Measurements from ENCODE around the gene TIMD4.
"Not testable (repeated sequence)": the region's sequence is repeated elsewhere in the genome, so short reads cannot be mapped to it uniquely, and the experiment has no call there.

The TIMD4 gene

GRCh38 chr5:156963125-156963524 is at the start of gene TIMD4:
TIMD4 (minus strand) TSS chr5:156963226; CDS start chr5:156963198, 28 bp downstream.
- DNase-seq = no peak

GRCh38 chr5:157006262-157006661 is 43.2 kb upstream of the TIMD4 start:
- no peak for DNase-seq

- no peak for DNase-seq
These were observed 42.0 kb upstream of the TIMD4 start for GRCh38 chr5:157004893-157005551.

- no peak for DNase-seq
These were observed 28.7 kb upstream of the TIMD4 start for GRCh38 chr5:156991714-156992113.

- no peak for DNase-seq
These were observed 21.0 kb upstream of the TIMD4 start for GRCh38 chr5:156984064-156984463.

GRCh38 chr5:156981481-156981880 is 18.5 kb upstream of the TIMD4 start:
- no peak for DNase-seq

GRCh38 chr5:156974328-156974727 is 11.3 kb upstream of the TIMD4 start:
- no peak for DNase-seq

GRCh38 chr5:156971848-156972525 is 9.0 kb upstream of the TIMD4 start:
- DNase-seq = no peak

- DNase-seq = no peak
These were observed 8.4 kb upstream of the TIMD4 start for GRCh38 chr5:156971415-156971814.

GRCh38 chr5:156967386-156967785 is 4.4 kb upstream of the TIMD4 start:
- not testable (repeated sequence) for DNase-seq

GRCh38 chr5:156956321-156956720 is 6.7 kb downstream of the TIMD4 start:
- DNase-seq = no peak

GRCh38 chr5:156951359-156951758 is 11.7 kb downstream of the TIMD4 start:
- DNase-seq = no peak

GRCh38 chr5:156950716-156951115 is 12.3 kb downstream of the TIMD4 start:
- no peak for DNase-seq

- DNase-seq = no peak
These were observed 13.6 kb downstream of the TIMD4 start for GRCh38 chr5:156949424-156949823.

GRCh38 chr5:156947925-156948324 is 15.1 kb downstream of the TIMD4 start:
- DNase-seq = no peak

- DNase-seq = no peak
These were observed 21.0 kb downstream of the TIMD4 start for GRCh38 chr5:156942064-156942463.

GRCh38 chr5:156940462-156940861 is 22.6 kb downstream of the TIMD4 start:
- not testable (repeated sequence) for DNase-seq

- DNase-seq = no peak
These were observed 26.1 kb downstream of the TIMD4 start for GRCh38 chr5:156936972-156937371.

GRCh38 chr5:156934450-156935211 is 28.4 kb downstream of the TIMD4 start:
- DNase-seq = no peak

GRCh38 chr5:156929366-156929948 is 33.6 kb downstream of the TIMD4 start:
- no peak for DNase-seq

GRCh38 chr5:156927545-156927944 is 35.5 kb downstream of the TIMD4 start:
- no peak for DNase-seq

GRCh38 chr5:156925767-156926166 is 37.3 kb downstream of the TIMD4 start:
- DNase-seq = not testable (repeated sequence)

- no peak for DNase-seq
These were observed 40.7 kb downstream of the TIMD4 start for GRCh38 chr5:156922207-156922792.

Measured in NCI-H1694 treated with DMSO at 0.1 percent for 48 hours (cell line).